Mesenchymal stem cell (in vitro differentiated cells and primary cell): ENCODE measurements around the gene NHLRC4.

ENCODE experiments used
- DNase-seq: peaks from one replicate; pipeline ENCODE4 v3.0.0-alpha.2; 2013
- H2AFZ ChIP-seq: one replicate; pipeline ENCODE4 v1.6.1; 2013; ENCODE audit warnings: low read depth, mild to moderate bottlenecking, control low read depth, inconsistent platforms, low read length, moderate library complexity
- H2AK5ac ChIP-seq: 2 replicates; pipeline ENCODE4 v1.6.1; 2013; ENCODE audit warnings: low read length, moderate library complexity, mild to moderate bottlenecking, inconsistent platforms; ENCODE audit not compliant: severe bottlenecking
- H2BK120ac ChIP-seq: one replicate; pipeline ENCODE4 v1.6.1; 2013; ENCODE audit warnings: low read depth, mild to moderate bottlenecking, inconsistent platforms, low read length, moderate library complexity
- H2BK12ac ChIP-seq, 2 experiments: one replicate each; pipeline ENCODE4 v1.6.1; 2013; ENCODE audit warnings: inconsistent platforms in 2 of 2, low read length in 2 of 2, mild to moderate bottlenecking in 2 of 2, moderate library complexity in 2 of 2, control low read depth in 1 of 2
- H2BK15ac ChIP-seq: one replicate; pipeline ENCODE4 v1.6.1; 2013; ENCODE audit warnings: mild to moderate bottlenecking, low read depth, inconsistent platforms; ENCODE audit not compliant: poor library complexity, severe bottlenecking
- H2BK5ac ChIP-seq: 2 replicates; pipeline ENCODE4 v1.6.1; 2013; ENCODE audit warnings: low read depth, mild to moderate bottlenecking, low read length, control low read depth, inconsistent platforms; ENCODE audit not compliant: poor library complexity, severe bottlenecking
- H3K14ac ChIP-seq, 2 experiments: one replicate each; pipeline ENCODE4 v1.6.1; 2013; ENCODE audit warnings: inconsistent platforms in 2 of 2, low read length in 2 of 2, control low read depth in 1 of 2, mild to moderate bottlenecking in 1 of 2, moderate library complexity in 1 of 2
- H3K18ac ChIP-seq, 2 experiments: one replicate each; pipeline ENCODE4 v1.6.1; 2013; ENCODE audit warnings: inconsistent platforms in 2 of 2, low read length in 2 of 2, control low read depth in 1 of 2, low read depth in 1 of 2, mild to moderate bottlenecking in 1 of 2
- H3K23ac ChIP-seq, 2 experiments: one replicate each; pipeline ENCODE4 v1.6.1; 2013; ENCODE audit warnings: inconsistent platforms in 2 of 2, low read length in 2 of 2, mild to moderate bottlenecking in 2 of 2, moderate library complexity in 2 of 2, control low read depth in 1 of 2
- H3K27ac ChIP-seq: 2 replicates; pipeline ENCODE4 v1.5.1; 2013; ENCODE audit warnings: mild to moderate bottlenecking, moderate library complexity, low read length, control low read depth, inconsistent platforms; ENCODE audit not compliant: poor library complexity, severe bottlenecking
- H3K27me3 ChIP-seq, 2 experiments: 2 replicates each; pipeline versions ENCODE4 v1.6.1 to v1.7.0; 2013; ENCODE audit warnings: low read length in 2 of 2, mild to moderate bottlenecking in 2 of 2, moderate library complexity in 2 of 2, control low read depth in 1 of 2, inconsistent platforms in 1 of 2; ENCODE audit not compliant: control insufficient read depth in 1 of 2, insufficient read depth in 1 of 2
- H3K36me3 ChIP-seq, 2 experiments: 2 replicates each; pipeline versions ENCODE4 v1.6.1 to v1.7.0; 2013; ENCODE audit warnings: low read length in 2 of 2, control low read depth in 1 of 2, inconsistent platforms in 1 of 2, low read depth in 1 of 2, mild to moderate bottlenecking in 1 of 2; ENCODE audit not compliant: insufficient read depth in 2 of 2, control insufficient read depth in 1 of 2
- H3K4ac ChIP-seq, 2 experiments: one replicate each; pipeline ENCODE4 v1.6.1; 2013; ENCODE audit warnings: inconsistent platforms in 2 of 2, low read length in 2 of 2, mild to moderate bottlenecking in 2 of 2, moderate library complexity in 2 of 2, control low read depth in 1 of 2, low read depth in 1 of 2
- H3K4me1 ChIP-seq: 2 replicates; pipeline ENCODE4 v1.6.1; 2013; ENCODE audit warnings: low read depth, low read length, control low read depth; ENCODE audit not compliant: control insufficient read depth, insufficient read depth
- H3K4me2 ChIP-seq: 2 replicates; pipeline ENCODE4 v1.6.1; 2013; ENCODE audit warnings: low read length, mild to moderate bottlenecking, inconsistent platforms; ENCODE audit not compliant: poor library complexity, severe bottlenecking
- H3K4me3 ChIP-seq, 2 experiments: 2 replicates each; pipeline versions ENCODE4 v1.5.1 to v1.7.0; 2013; ENCODE audit warnings: low read length in 2 of 2, mild to moderate bottlenecking in 2 of 2, control low read depth in 1 of 2, low read depth in 1 of 2; ENCODE audit not compliant: insufficient read depth in 1 of 2
- H3K79me1 ChIP-seq: replicated peaks from 2 replicates; pipeline ENCODE4 v1.6.1; 2013; ENCODE audit warnings: mild to moderate bottlenecking, control low read depth, low read length, inconsistent platforms; ENCODE audit not compliant: poor library complexity, severe bottlenecking
- H3K9ac ChIP-seq: 2 replicates; pipeline ENCODE4 v1.7.0; 2013; ENCODE audit warnings: mild to moderate bottlenecking, low read length, moderate library complexity
- H3K9me3 ChIP-seq: 2 replicates; pipeline ENCODE4 v1.7.0; 2013; ENCODE audit warnings: mild to moderate bottlenecking, low read length; ENCODE audit not compliant: control insufficient read depth
- H4K8ac ChIP-seq: one replicate; pipeline ENCODE4 v1.6.1; 2013; ENCODE audit warnings: inconsistent platforms, mild to moderate bottlenecking, low read length, moderate library complexity
- H4K91ac ChIP-seq: one replicate; pipeline ENCODE4 v1.6.1; 2013; ENCODE audit warnings: mild to moderate bottlenecking, low read length, inconsistent platforms
- whole genome bisulfite sequencing: methylation state at CpG from one replicate; pipeline ENCODE4 v1.1.7; 2013; ENCODE audit warnings: mixed read lengths; 5-methylcytosine and 5-hydroxymethylcytosine counted together

NHLRC4 gene

DNA sequence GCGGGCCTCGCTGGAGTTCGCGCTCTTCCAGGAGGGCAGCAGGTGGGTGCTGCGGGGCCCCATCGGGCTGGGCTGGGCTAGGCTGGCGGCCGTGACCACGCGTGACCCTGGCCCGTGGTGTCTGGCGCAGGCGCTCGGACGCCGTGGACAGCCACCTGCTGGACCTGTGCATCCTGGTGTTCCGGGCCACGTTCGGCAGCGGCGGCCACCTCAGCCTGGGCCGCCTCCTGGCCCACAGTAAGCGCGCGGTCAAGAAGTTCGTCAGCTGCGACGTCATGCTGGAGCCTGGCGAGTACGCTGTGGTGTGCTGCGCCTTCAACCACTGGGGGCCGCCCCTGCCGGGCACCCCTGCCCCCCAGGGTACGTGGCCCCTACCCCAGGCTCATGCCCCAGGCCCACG, 14.6 kb upstream of the NHLRC4 start:
- no peak overlapping the region for H4K8ac ChIP-seq
- H3K36me3 ChIP-seq, result peaks cover 30 to 82% of the 10 kb centered on the region in 2 experiments
- H3K18ac ChIP-seq, result no peak overlapping the region
- DNase-seq, result no peak
- no peak overlapping the region for H3K9ac ChIP-seq
- H3K27me3 ChIP-seq, result peaks cover 0 to under 1% of the 10 kb centered on the region in 2 experiments
- H3K4me2 ChIP-seq, result no peak overlapping the region
- no peak overlapping the region for H3K23ac ChIP-seq
- H3K27ac ChIP-seq, result no peak overlapping the region
- H3K14ac ChIP-seq, result no peak overlapping the region
- H3K4ac ChIP-seq, result no peak overlapping the region
- peaks cover 15% of the 10 kb centered on the region for H3K4me1 ChIP-seq
- no peak overlapping the region for H2BK5ac ChIP-seq
- H2AFZ ChIP-seq, result no peak overlapping the region
- H2BK15ac ChIP-seq, result no peak overlapping the region
- WGBS, result 96% methylated on average over 33 of the region's 35 CpGs
- H3K4me3 ChIP-seq, result no peak overlapping the region
- H4K91ac ChIP-seq, result no peak overlapping the region
- peaks cover 34% of the 10 kb centered on the region for H3K79me1 ChIP-seq
- H2BK12ac ChIP-seq, result no peak overlapping the region
- no peaks in the 10 kb centered on the region for H3K9me3 ChIP-seq
- no peak overlapping the region for H2BK120ac ChIP-seq
- H2AK5ac ChIP-seq, result no peak overlapping the region

DNA sequence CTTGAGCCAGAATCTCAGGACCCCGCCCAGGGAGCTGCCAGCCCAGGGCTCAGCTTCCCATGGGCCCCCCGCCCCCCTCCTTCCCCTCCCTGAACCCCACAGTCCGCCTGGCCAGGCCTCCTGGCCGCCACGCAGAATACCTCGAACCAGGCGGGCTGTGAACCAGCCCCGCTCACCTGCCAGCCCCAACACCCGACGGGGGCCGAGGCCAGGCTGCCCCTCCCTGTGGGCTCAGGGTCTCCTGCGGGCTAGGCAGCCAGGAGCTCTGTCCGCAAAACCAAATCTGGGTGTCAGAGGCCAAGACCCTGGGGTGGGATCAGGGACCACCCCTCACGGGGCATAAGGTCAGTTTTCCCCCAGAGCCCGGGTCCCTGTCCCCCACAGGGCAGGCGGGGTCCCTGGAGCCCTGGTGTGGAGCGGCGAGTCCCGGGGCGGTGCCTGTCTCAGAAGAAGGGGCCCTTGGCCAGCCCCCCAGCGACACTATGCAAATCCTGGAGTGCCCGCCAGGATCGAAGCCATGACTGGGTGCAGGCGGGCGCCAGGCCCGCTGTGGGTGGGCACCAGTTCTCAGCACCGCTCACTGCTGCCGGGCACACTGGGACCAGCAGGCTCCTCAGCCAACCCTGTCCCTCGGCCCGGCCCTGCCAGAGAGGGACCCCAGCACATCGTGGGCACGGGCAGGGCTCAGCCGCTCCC, 13.1 kb upstream of the NHLRC4 start:
- Histone ChIP-seq H2AFZ (no peak overlapping the region), H3K14ac (no peak overlapping the region), H2BK12ac (no peak overlapping the region), H2AK5ac (no peak overlapping the region), H3K4me2 (no peak overlapping the region), H3K9me3 (no peaks in the 10 kb centered on the region), H4K91ac (no peak overlapping the region), H3K79me1 (peaks cover 20% of the 10 kb centered on the region), H3K18ac (no peak overlapping the region), H3K27ac (no peak overlapping the region), H4K8ac (no peak overlapping the region), H2BK5ac (no peak overlapping the region), H3K27me3 (peaks cover 12% of the 10 kb centered on the region in 2 experiments), H2BK15ac (no peak overlapping the region), H3K36me3 (peaks cover 24 to 69% of the 10 kb centered on the region in 2 experiments), H3K4ac (no peak overlapping the region), H2BK120ac (no peak overlapping the region), H3K23ac (no peak overlapping the region), H3K4me1 (peaks cover 20% of the 10 kb centered on the region), H3K4me3 (no peak overlapping the region), H3K9ac (peak overlapping the region; percentile 29)
- 96% methylated on average over 33 of the region's 33 CpGs for WGBS
- DNase-seq, result no peak

DNA sequence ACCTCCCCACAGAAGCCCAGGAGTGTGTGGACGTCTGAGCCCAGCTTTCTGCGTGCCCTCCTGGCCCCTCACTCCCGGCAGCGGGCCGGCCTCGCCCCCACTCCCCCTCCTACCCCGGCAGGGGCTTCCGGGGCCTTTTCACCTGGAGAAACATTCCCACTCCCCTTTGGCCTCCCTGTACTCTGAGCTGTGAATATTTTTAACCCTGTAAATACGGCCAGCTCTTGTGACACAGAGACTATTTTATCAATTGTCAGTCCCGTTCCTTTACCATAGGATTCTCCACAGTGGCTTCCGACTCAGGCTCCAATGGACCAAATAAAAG, 12.5 kb upstream of the NHLRC4 start:
- Histone ChIP-seq H3K14ac (no peak overlapping the region), H2BK120ac (no peak overlapping the region), H2BK15ac (no peak overlapping the region), H3K4ac (no peak overlapping the region), H3K27ac (no peak overlapping the region), H3K79me1 (peaks cover 19% of the 10 kb centered on the region), H3K4me3 (no peak overlapping the region), H3K36me3 (peaks cover 22 to 64% of the 10 kb centered on the region in 2 experiments), H3K4me2 (no peak overlapping the region), H2AK5ac (no peak overlapping the region), H3K23ac (no peak overlapping the region), H2AFZ (no peak overlapping the region), H3K4me1 (peaks cover 24% of the 10 kb centered on the region), H4K91ac (no peak overlapping the region), H3K27me3 (peaks cover 17% of the 10 kb centered on the region in 2 experiments), H3K9ac (peak overlapping the region; percentile 29), H2BK5ac (no peak overlapping the region), H4K8ac (no peak overlapping the region), H3K18ac (no peak overlapping the region), H2BK12ac (no peak overlapping the region), H3K9me3 (no peaks in the 10 kb centered on the region)
- WGBS, result 83% methylated on average over 11 of the region's 11 CpGs
- no peak for DNase-seq

DNA sequence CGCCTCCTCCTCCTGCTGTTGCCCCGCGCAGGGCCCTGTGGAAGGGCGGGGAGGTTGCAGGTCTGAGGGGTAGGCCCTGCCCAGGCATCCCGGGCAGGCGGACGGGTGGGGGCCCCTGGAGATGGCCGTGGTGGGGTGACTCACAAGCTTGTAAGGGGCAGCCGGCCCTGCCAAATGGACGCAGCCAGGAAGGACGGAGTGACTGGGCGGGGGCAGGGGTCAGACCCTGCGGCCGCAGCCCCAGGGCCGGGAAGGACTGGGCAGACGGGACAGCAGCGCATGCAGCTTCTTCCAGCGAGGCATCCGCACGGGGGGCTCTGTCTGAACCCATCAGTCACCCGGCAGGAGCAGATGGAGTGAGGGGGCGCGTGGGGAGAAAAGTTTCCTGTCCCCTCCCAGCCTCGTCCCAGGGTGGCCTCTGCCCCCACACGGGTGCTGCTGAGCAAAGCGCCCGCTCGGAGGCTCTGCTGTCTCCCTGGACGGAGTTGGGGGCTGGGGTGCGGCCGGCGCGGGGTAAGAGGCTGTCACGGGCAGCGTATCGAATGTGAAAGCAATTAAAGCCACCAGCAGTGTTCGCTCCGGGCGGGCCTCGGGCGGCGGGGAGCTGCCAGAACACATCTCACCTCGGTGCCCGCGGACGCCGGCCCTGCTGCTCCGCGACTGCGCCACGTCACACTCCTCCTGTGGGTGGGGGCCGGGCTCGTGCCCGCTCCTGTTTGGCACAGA, 12.0 kb upstream of the NHLRC4 start:
- WGBS, result 80% methylated on average over 54 of the region's 54 CpGs

More for the DNA sequence above, 12.0 kb upstream of the NHLRC4 start:
- Histone ChIP-seq H3K18ac (no peak overlapping the region), H2BK12ac (no peak overlapping the region), H2BK5ac (no peak overlapping the region), H2AK5ac (no peak overlapping the region), H3K79me1 (peaks cover 15% of the 10 kb centered on the region), H2BK15ac (no peak overlapping the region), H3K4me2 (no peak overlapping the region), H3K36me3 (peaks cover 19 to 59% of the 10 kb centered on the region in 2 experiments), H3K14ac (no peak overlapping the region), H3K4ac (no peak overlapping the region), H3K27me3 (peaks cover 21 to 23% of the 10 kb centered on the region in 2 experiments), H2BK120ac (no peak overlapping the region), H3K9ac (peak overlapping the region; percentile 80), H3K9me3 (no peaks in the 10 kb centered on the region), H3K4me3 (peak overlapping the region in 1 of 2 experiments; percentile 61), H4K8ac (no peak overlapping the region), H4K91ac (peak overlapping the region; percentile 1), H3K4me1 (peaks cover 29% of the 10 kb centered on the region), H3K23ac (no peak overlapping the region), H3K27ac (no peak overlapping the region), H2AFZ (no peak overlapping the region)
- peak; percentile 48 for DNase-seq
